GM12892 (cell line): ENCODE measurements around the gene USP48.
A peak's percentile ranks its signal among the peaks of the same experiment; 100 is the strongest.

Source experiments
- DNase-seq: peaks from one replicate; pipeline ENCODE4 v3.0.0; 2011; ENCODE audit not compliant: insufficient read length
- FAIRE-seq: peaks from 2 replicates; lab custom pipeline; 2011; peaks lifted over from hg19 to GRCh38; lab: Jason Lieb, UNC
- POLR2A ChIP-seq: IDR thresholded peaks from 2 replicates; pipeline ENCODE4 v1.6.1; 2011; ENCODE audit warnings: low read depth, low read length, control low read depth
- POLR2AphosphoS5 ChIP-seq: IDR thresholded peaks from 2 replicates; pipeline ENCODE4 v1.6.1; 2011; ENCODE audit warnings: low read depth, low read length, control low read depth
- TAF1 ChIP-seq: IDR thresholded peaks from 2 replicates; pipeline ENCODE4 v1.6.1; 2011; ENCODE audit warnings: low read depth, mild to moderate bottlenecking, control low read depth, low read length, borderline replicate concordance

The USP48 gene

GRCh38 chr1:21648352-21648730, 134.6 kb downstream of the USP48 start:
- TF ChIP-seq POLR2A (no peak), TAF1 (no peak), POLR2AphosphoS5 (no peak)
- DNase-seq = no peak
- no peak for FAIRE-seq

- DNase-seq (peak; percentile 56), FAIRE-seq (peak; percentile 42)
- TF ChIP-seq POLR2A = no peak
- no peak for TF ChIP-seq POLR2AphosphoS5
- no peak for TF ChIP-seq TAF1
These were observed 135.3 kb downstream of the USP48 start for GRCh38 chr1:21647431-21648351.

- FAIRE-seq (no peak), DNase-seq (no peak)
- no peak for TF ChIP-seq TAF1
- TF ChIP-seq POLR2A = no peak
- no peak for TF ChIP-seq POLR2AphosphoS5
These were observed 137.4 kb downstream of the USP48 start for GRCh38 chr1:21645550-21645949.

GRCh38 chr1:21644906-21645305, 138.0 kb downstream of the USP48 start:
- FAIRE-seq = no peak
- TF ChIP-seq POLR2A (no peak), TAF1 (no peak), POLR2AphosphoS5 (no peak)
- DNase-seq = no peak

GRCh38 chr1:21644348-21644747, 138.6 kb downstream of the USP48 start:
- TF ChIP-seq POLR2AphosphoS5 (no peak), TAF1 (no peak), POLR2A (no peak)
- FAIRE-seq = no peak
- no peak for DNase-seq

- FAIRE-seq = no peak
- DNase-seq = no peak
- TF ChIP-seq TAF1 (no peak), POLR2A (no peak), POLR2AphosphoS5 (no peak)
These were observed 139.3 kb downstream of the USP48 start for GRCh38 chr1:21643624-21644023.

GRCh38 chr1:21641967-21642739, 140.8 kb downstream of the USP48 start:
- DNase-seq (no peak), FAIRE-seq (no peak)
- TF ChIP-seq POLR2AphosphoS5 (no peak), POLR2A (no peak), TAF1 (no peak)

- TF ChIP-seq POLR2A (no peak), TAF1 (no peak), POLR2AphosphoS5 (no peak)
- DNase-seq (no peak), FAIRE-seq (no peak)
These were observed 141.4 kb downstream of the USP48 start for GRCh38 chr1:21641537-21641936.

- DNase-seq (no peak), FAIRE-seq (no peak)
- no peak for TF ChIP-seq POLR2A
- TF ChIP-seq POLR2AphosphoS5 = no peak
- no peak for TF ChIP-seq TAF1
These were observed 141.9 kb downstream of the USP48 start for GRCh38 chr1:21641076-21641475.

GRCh38 chr1:21640653-21641052, 142.3 kb downstream of the USP48 start:
- TF ChIP-seq TAF1 (no peak), POLR2AphosphoS5 (no peak), POLR2A (no peak)
- no peak for FAIRE-seq
- DNase-seq = no peak

GRCh38 chr1:21639594-21640041, 143.3 kb downstream of the USP48 start:
- FAIRE-seq (no peak), DNase-seq (no peak)
- TF ChIP-seq POLR2AphosphoS5 = no peak
- no peak for TF ChIP-seq TAF1
- TF ChIP-seq POLR2A = no peak

- TF ChIP-seq POLR2AphosphoS5 (no peak), TAF1 (no peak), POLR2A (no peak)
- DNase-seq = no peak
- FAIRE-seq = no peak
These were observed 144.2 kb downstream of the USP48 start for GRCh38 chr1:21638531-21639341.
